ENCODE results near the gene PNRC1. TPM values are rescaled to one million over a fixed set of nuclear protein-coding genes. Genes with fewer than 3 reads are reported as not detected.

Gene PNRC1
- total and polyA plus RNA-seq, 2 of the 4 experiments (the other 2 are of a cell fraction): 6.5 to 8.1 TPM

GRCh38 chr6:89110284-89110683, 29.7 kb downstream of the PNRC1 start:
- Histone ChIP-seq H3K14ac (replicated peaks; ENCODE audit: low read depth, low read length) (no peak overlapping the region), H3K27me3 (ENCODE audit: control insufficient read depth, insufficient read depth, low read length) (no peaks in the 10 kb centered on the region), H4K20me1 (ENCODE audit: insufficient read depth, low read length) (no peaks in the 10 kb centered on the region), H4K5ac (ENCODE audit: low read depth, low read length) (no peak overlapping the region), H2AFZ (replicated peaks; ENCODE audit: low read length, poor library complexity) (no peak overlapping the region), H3K56ac (ENCODE audit: extremely low read depth, insufficient read depth, low read length) (no peak overlapping the region), H3K36me3 (ENCODE audit: control insufficient read depth, insufficient read depth, low read length) (no peaks in the 10 kb centered on the region), H2BK20ac (ENCODE audit: low read depth, low read length) (no peak overlapping the region), H2BK5ac (ENCODE audit: low read depth, low read length, poor library complexity, severe bottlenecking) (no peak overlapping the region), H2BK120ac (ENCODE audit: low read depth, low read length) (no peak overlapping the region), H4K8ac (ENCODE audit: low read depth in 2 of 2, low read length in 2 of 2) (no peak overlapping the region), H2BK15ac (ENCODE audit: low read depth, low read length) (no peak overlapping the region), H3K9ac (ENCODE audit: low read depth, low read length) (no peak overlapping the region), H3K27ac (ENCODE audit: insufficient read depth, low read length) (no peak overlapping the region), H3K4ac (ENCODE audit: low read depth, low read length) (no peak overlapping the region), H3K4me1 (ENCODE audit: control insufficient read depth, insufficient read depth, low read length) (no peaks in the 10 kb centered on the region), H3K79me1 (ENCODE audit: low read depth in 1 of 2, low read length in 2 of 2) (no peaks in the 10 kb centered on the region), H2AK5ac (ENCODE audit: low read depth, low read length) (no peak overlapping the region), H3K9me1 (ENCODE audit: insufficient read depth, low read length) (no peaks in the 10 kb centered on the region), H3K4me2 (ENCODE audit: low read depth, low read length) (no peak overlapping the region), H3K18ac (ENCODE audit: low read depth, low read length) (no peak overlapping the region), H3K9me3 (ENCODE audit: control insufficient read depth, insufficient read depth, low read length) (no peaks in the 10 kb centered on the region), H4K91ac (ENCODE audit: insufficient read depth, low read depth, low read length) (no peak overlapping the region), H3K23ac (ENCODE audit: low read depth, low read length) (no peak overlapping the region), H2AK9ac (replicated peaks; ENCODE audit: low read depth, low read length, poor library complexity) (no peak overlapping the region), H3K4me3 (ENCODE audit: insufficient read depth, low read depth, low read length) (no peak overlapping the region)
- TF ChIP-seq NFE2L2 (IDR thresholded peaks at IDR 0.05; ENCODE audit: low read depth, low read length): no peak
- no peak for TF ChIP-seq ELK1 (IDR thresholded peaks at IDR 0.05; ENCODE audit: borderline replicate concordance, low read depth, low read length)
- no peak for TF ChIP-seq CEBPB (IDR thresholded peaks at IDR 0.05; ENCODE audit: low read depth, low read length)
- TF ChIP-seq POLR2A (IDR thresholded peaks at IDR 0.05; ENCODE audit: low read depth, low read length): no peak
- BruUV-seq (replicated peaks): no TSS peak
- ATAC-seq (ENCODE audit: low read depth) (no peak), DNase-seq (no peak)
- CTCF ChIA-PET: no interaction called here
- WGBS, 2 experiments (ENCODE audit: extremely low coverage in 2 of 2, insufficient read length in 1 of 2): no CpG with 5 or more reads among the region's 3 CpGs
- dilution Hi-C loops (cut with HindIII; ENCODE audit: low sequenced_read_pairs, unreplicated experiment) (no loop called here), intact Hi-C loops (cut with micrococcal nuclease) (no loop called here), in situ Hi-C loops (cut with MboI; ENCODE audit: low sequenced_read_pairs) (no loop called here)
- POLR2A ChIA-PET (ENCODE audit: unreplicated experiment): no interaction called here

Measured in IMR-90 (cell line).